ENCODE results near the gene DUSP3.

Gene DUSP3

DNA sequence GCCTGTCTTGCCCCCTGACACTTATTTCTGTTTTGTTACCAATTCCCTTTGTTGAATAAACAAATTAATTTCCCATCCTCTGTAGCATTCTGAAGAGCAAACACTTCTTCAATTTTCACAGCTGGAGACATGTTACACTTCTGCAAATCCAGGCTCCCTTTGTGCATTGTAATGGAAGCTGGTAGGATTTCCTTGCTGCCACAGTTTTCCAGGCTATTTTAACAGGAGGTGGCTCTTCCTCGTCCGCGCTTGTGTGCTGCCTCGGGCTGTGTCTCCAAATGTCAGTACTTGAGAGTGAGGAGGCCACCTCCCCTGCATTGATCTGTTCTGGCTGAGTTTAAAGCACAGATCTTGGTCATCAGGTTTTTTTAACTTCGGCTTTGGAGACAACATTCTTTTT is 60.2 kb downstream of the DUSP3 start:
- Histone ChIP-seq H2AFZ (ENCODE audit: low read depth, low read length) (no peak overlapping the region), H3K9ac (ENCODE audit: low read length) (no peak overlapping the region), H3K36me3 (replicated peaks; ENCODE audit: low read depth, low read length) (no peaks in the 10 kb centered on the region), H3K4me1 (ENCODE audit: low read length) (peaks cover 22% of the 10 kb centered on the region), H3K79me2 (ENCODE audit: low read length) (no peaks in the 10 kb centered on the region), H4K20me1 (ENCODE audit: insufficient read depth, low read length) (no peaks in the 10 kb centered on the region), H3K27me3 (ENCODE audit: low read depth, low read length) (peaks cover 26% of the 10 kb centered on the region), H3K4me3 (ENCODE audit: low read length) (no peak overlapping the region), H3K9me3 (ENCODE audit: insufficient read depth, low read length) (no peaks in the 10 kb centered on the region), H3K4me2 (ENCODE audit: low read length) (no peak overlapping the region), H3K27ac (ENCODE audit: low read length) (no peak overlapping the region)
- no peak for TF ChIP-seq EZH2phosphoT487 (IDR thresholded peaks at IDR 0.05; ENCODE audit: low read depth)
- TF ChIP-seq, protein P1, sequence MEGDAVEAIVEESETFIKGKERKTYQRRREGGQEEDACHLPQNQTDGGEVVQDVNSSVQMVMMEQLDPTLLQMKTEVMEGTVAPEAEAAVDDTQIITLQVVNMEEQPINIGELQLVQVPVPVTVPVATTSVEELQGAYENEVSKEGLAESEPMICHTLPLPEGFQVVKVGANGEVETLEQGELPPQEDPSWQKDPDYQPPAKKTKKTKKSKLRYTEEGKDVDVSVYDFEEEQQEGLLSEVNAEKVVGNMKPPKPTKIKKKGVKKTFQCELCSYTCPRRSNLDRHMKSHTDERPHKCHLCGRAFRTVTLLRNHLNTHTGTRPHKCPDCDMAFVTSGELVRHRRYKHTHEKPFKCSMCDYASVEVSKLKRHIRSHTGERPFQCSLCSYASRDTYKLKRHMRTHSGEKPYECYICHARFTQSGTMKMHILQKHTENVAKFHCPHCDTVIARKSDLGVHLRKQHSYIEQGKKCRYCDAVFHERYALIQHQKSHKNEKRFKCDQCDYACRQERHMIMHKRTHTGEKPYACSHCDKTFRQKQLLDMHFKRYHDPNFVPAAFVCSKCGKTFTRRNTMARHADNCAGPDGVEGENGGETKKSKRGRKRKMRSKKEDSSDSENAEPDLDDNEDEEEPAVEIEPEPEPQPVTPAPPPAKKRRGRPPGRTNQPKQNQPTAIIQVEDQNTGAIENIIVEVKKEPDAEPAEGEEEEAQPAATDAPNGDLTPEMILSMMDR (IDR thresholded peaks at IDR 0.05; ENCODE audit: low read depth, low read length) = no peak

DNA sequence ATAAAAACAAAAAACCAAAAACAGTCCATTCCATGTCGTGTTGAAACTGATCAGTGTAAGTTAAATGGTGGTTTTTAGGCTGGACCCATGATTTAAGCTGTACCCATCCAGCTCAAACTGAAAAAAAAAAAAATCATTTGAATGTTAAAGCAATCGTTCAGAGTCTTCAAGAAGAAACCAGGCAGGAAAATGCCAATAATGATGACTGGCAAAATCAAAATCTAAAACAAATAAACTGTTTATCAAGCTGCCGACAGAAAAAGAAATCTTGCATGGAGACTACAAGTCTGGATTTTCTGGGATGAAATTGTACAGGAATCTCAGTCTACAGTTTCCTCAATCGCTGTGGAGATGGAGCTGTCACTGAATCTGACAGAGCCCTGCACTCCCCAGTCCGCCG is 60.9 kb downstream of the DUSP3 start:
- H3K27me3 ChIP-seq (ENCODE audit: low read depth, low read length) = peaks cover 33% of the 10 kb centered on the region
- no peaks in the 10 kb centered on the region for H3K79me2 ChIP-seq (ENCODE audit: low read length)
- no peak overlapping the region for H3K27ac ChIP-seq (ENCODE audit: low read length)
- H3K9me3 ChIP-seq (ENCODE audit: insufficient read depth, low read length) = no peaks in the 10 kb centered on the region
- H3K4me1 ChIP-seq (ENCODE audit: low read length) = peaks cover 22% of the 10 kb centered on the region
- H4K20me1 ChIP-seq (ENCODE audit: insufficient read depth, low read length) = no peaks in the 10 kb centered on the region
- no peak overlapping the region for H3K4me2 ChIP-seq (ENCODE audit: low read length)
- H3K9ac ChIP-seq (ENCODE audit: low read length) = no peak overlapping the region
- no peak overlapping the region for H3K4me3 ChIP-seq (ENCODE audit: low read length)
- H2AFZ ChIP-seq (ENCODE audit: low read depth, low read length) = no peak overlapping the region
- TF ChIP-seq, protein P1 (IDR thresholded peaks at IDR 0.05; ENCODE audit: low read depth, low read length) = no peak
- TF ChIP-seq EZH2phosphoT487 (IDR thresholded peaks at IDR 0.05; ENCODE audit: low read depth) = no peak
- H3K36me3 ChIP-seq (replicated peaks; ENCODE audit: low read depth, low read length) = no peaks in the 10 kb centered on the region
